H7 (cell line): ENCODE measurements around the gene TLX1. TPM values are rescaled to one million over a fixed set of nuclear protein-coding genes. Genes with fewer than 3 reads are reported as not detected.
A peak's percentile ranks its signal among the peaks of the same experiment; 100 is the strongest.

Experiments used
- DNase-seq: peaks from one replicate; pipeline ENCODE4 v3.0.0; 2012
- H3K27me3 ChIP-seq: 2 replicates; pipeline ENCODE4 v1.6.0; 2011; ENCODE audit warnings: mild to moderate bottlenecking, low read length; ENCODE audit not compliant: control insufficient read depth, insufficient read depth
- H3K36me3 ChIP-seq: replicated peaks from 2 replicates; pipeline ENCODE4 v1.5.1; 2011; ENCODE audit warnings: low read length; ENCODE audit not compliant: control insufficient read depth, insufficient read depth
- H3K4me3 ChIP-seq: 2 replicates; pipeline ENCODE4 v1.5.1; 2011; ENCODE audit warnings: low read depth, mild to moderate bottlenecking, control low read depth, low read length, moderate library complexity; ENCODE audit not compliant: insufficient read depth
- total RNA-seq: library from RNA; depleted of rRNA; stranded (reverse); fragments of >200 nt; shearing (Covaris generic); gene quantifications from 2 replicates; pipeline ENCODE4 v1.2.3, GENCODE V29; 2014

The TLX1 gene
- total RNA-seq, 1 experiment from 2014 or later = not detected

DNA sequence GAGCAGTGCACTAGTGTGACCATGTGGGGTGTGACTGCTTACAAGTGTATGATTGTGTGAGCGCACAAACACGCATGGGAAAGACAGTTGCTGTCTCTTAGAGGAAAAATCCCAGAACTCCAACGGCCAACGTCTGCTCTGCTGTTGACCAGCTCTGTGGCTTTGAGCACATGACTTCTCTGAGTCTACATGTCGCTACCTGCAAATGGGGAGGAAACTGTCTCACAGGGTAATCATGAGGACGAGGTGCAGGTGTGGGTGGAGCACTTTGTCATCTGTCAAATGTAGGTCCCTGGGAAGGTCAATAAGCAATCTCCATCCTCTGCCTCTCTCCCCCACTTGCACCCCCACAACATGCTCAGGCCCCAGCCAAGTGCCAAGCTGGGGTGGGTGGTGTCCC lies 31.2 kb upstream of the TLX1 start:
- H3K27me3 ChIP-seq = peaks cover 17% of the 10 kb centered on the region

DNA sequence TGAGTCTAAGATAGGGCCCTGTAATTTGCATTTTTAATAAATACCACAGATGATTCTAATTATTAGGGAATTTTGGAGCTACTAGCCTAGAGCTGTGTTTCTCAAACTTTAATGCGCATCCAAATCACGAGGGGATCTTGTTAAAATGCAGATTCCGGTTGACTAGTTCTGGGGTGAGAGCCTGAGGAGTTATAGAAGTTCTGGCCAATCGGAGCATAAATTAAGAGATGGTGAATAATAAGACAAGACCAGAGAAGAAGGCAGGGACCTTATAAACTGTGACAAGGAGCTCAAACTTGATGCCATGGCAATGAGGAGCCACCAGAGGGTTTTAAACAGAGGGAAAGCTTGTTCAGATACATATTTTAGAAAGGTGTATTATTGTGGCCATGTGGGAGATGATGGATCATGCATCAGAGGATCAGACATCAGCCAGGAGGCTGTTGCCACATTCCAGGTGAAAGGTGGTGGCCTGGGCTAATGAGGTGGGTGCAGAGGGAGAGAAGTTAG lies 29.7 kb upstream of the TLX1 start:
- Histone ChIP-seq H3K36me3 (no peaks in the 10 kb centered on the region), H3K27me3 (peaks cover 15% of the 10 kb centered on the region), H3K4me3 (no peak overlapping the region)
- DNase-seq = no peak

More for the DNA sequence above, 31.2 kb upstream of the TLX1 start:
- H3K4me3 ChIP-seq = no peak overlapping the region
- H3K36me3 ChIP-seq = no peaks in the 10 kb centered on the region
- no peak for DNase-seq

DNA sequence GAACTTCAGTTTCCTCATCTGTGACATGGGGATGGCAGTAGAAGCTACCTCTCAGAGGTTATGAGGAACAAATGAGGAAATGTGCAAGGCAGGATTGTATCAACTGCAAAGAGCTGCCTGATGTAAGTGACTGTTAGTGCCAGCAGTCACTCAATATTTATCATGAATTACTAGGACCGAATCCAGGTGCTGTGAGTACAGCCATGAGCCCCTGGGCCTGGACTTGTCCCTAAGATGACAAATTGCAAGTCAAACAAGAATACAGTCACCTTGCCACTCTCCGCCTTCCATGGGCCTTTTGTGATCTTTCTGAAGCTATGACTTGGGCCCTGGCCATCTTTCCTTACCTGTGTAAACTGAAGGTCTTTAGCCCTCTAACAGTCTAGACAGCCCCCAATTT lies 27.7 kb upstream of the TLX1 start:
- H3K4me3 ChIP-seq = no peak overlapping the region
- H3K36me3 ChIP-seq = no peaks in the 10 kb centered on the region
- peaks cover 11% of the 10 kb centered on the region for H3K27me3 ChIP-seq
- DNase-seq = no peak

DNA sequence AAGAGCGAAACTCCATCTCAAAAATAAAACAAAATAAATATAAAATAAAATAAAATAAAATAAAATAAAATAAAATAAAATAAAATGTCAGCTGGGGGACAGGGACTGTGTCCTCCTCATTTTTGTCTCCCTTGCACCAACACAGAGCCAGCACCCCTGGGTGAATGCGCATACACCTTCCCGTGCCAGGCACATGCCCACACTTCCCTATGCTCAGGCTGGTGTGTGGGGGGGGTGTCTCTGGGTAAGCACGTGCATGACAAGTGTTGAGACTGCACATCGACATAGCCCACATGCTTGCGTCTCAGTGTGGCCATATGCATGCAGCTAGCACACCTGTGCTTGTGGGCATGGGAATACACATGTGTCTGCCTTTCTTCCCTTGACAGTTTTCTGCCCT lies 24.7 kb upstream of the TLX1 start:
- DNase-seq = no peak
- H3K27me3 ChIP-seq = peaks cover 5% of the 10 kb centered on the region
- no peak overlapping the region for H3K4me3 ChIP-seq
- H3K36me3 ChIP-seq = no peaks in the 10 kb centered on the region

DNA sequence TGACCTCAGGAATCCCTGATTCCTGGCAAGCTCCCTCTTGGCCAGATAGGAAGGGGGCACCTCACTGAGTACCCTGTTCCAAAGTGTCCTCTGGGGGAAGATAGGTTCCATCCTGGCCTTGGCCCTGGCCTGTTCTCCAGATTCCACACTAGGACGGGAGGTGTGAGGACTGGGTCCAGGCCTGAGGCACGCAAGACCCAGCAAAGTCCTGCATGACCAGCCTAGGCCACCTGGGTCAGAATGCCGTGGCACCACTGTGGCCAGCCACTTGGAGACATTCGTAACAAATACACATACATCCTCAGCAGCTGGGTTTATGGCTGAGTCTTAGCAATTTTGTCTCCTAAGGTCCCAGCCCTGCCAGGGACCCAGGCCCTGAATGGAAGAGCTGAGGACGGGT lies 23.3 kb upstream of the TLX1 start:
- DNase-seq = no peak
- H3K4me3 ChIP-seq = no peak overlapping the region
- no peaks in the 10 kb centered on the region for H3K36me3 ChIP-seq
- no peaks in the 10 kb centered on the region for H3K27me3 ChIP-seq

DNA sequence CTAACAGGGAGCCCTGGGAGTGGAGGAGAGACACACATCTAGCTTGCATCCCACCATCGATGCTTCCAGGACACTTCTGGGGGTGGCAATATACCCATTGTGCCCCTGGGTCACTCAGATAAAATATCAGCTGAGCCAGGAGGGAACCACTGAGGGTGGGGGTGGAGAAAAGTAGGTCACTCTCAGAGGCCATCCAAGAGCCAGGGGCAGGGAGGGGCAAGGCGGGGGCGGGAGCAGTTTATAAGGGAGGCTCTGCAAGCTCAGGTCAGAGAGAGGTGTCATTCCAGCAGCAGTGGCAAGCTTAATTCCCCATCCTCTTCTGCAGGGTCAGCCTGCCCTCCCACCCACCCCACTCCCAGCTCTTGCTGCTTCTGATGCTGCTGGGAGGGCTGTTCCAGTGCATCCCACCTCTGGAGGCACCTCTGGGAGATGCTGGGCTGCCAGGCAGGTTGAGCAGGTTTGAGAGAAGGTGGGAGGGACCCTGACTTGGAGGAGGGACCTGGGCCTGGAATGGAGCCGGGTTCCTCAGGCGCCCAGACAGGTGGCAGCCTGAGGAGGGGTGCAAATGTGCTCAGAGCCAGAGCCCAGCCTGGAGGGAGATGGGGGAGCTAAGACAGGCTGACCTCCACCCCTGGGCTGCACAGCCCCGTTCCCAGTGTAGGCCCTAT lies 20.1 kb upstream of the TLX1 start:
- H3K36me3 ChIP-seq = no peaks in the 10 kb centered on the region
- H3K4me3 ChIP-seq = no peak overlapping the region
- peak; percentile 65 for DNase-seq
- H3K27me3 ChIP-seq = peaks cover 4% of the 10 kb centered on the region; the same call in 1 of the 2 replicates

DNA sequence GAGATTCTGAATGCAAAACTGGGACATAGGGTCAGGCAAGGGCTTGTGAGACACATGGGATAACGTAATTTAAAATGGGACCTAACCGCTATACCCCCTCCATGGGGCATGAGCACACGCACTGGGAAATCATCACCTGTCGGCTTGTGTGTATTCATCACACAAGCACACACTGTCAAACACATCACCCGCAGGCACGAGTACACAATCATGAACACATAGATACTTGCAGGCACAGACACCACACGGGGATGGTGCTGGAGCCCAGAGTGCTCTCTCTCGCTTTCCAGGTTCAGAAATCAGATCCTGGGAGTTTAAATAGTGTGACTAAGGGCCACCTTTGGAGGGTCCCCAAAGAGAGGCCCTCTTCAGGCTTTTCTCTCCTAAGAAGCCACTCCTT lies 19.6 kb upstream of the TLX1 start:
- DNase-seq = no peak
- H3K4me3 ChIP-seq = no peak overlapping the region
- H3K36me3 ChIP-seq = no peaks in the 10 kb centered on the region
- H3K27me3 ChIP-seq = peaks cover 4% of the 10 kb centered on the region

DNA sequence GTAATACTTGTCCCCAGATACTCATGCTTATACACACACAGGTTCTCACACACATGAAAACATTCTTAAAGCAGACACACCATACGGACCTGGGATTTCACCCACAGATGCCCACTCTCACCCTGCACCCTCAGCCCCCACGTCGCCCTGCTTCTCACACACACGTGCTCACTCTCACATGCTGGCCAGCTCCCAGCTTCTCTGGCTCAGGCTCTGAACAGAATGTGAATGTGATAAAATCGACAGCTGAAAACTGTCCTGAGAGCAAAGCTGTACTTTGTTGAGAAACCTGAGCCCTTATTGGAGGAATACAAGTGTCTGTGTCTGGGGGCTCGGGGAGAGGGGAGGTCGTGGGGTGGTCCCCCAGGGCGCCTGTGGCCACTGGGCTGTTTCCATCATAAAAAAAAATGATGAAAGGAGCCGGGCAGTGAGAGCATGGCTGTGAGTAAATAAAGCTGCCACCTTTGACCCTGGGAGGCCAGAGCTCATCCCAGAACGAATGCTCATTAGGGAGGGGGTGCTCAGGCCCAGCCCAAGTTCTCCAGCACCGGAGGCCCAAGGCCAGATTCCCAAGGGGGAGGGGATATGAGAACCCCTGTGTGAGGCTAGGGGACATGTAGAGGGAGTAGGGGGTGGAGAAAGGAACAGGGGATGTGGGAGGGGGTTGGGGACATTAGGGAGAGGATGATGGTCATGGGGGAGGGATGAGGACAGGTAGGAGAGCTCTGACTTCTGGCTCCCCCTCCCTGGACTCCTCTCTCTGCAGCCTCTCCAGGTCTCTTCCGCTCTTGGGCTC lies 18.1 kb upstream of the TLX1 start:
- no peak for DNase-seq
- Histone ChIP-seq H3K4me3 (no peak overlapping the region), H3K36me3 (no peaks in the 10 kb centered on the region), H3K27me3 (peaks cover 5% of the 10 kb centered on the region)

DNA sequence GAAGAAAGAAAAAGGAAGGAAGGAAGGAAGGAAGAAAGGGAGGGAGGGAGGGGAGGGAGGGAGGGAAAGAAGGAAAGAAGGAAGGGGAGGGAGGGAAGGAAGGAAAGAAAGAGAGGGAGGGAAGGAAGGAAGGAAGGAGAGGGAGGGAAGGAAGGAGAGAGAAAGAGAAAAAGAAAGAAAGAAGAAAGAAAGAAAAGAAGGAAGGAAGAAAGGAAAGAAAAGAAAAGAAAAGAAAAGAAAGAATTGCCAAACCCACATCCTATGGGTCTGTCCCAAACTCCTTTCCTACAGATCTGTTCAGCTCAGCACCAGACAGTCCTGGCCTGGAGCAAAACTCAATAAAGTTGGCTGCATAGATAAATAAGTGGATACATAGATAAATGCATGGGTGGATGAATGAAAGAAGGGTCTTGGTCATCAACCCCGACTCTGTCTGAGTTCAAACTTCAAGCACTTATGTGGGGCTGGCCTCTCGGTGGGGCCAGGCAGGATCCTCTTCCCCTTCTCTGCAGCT lies 17.2 kb upstream of the TLX1 start:
- peaks cover 10% of the 10 kb centered on the region for H3K27me3 ChIP-seq
- H3K4me3 ChIP-seq = no peak overlapping the region
- no peaks in the 10 kb centered on the region for H3K36me3 ChIP-seq
- DNase-seq = no peak

DNA sequence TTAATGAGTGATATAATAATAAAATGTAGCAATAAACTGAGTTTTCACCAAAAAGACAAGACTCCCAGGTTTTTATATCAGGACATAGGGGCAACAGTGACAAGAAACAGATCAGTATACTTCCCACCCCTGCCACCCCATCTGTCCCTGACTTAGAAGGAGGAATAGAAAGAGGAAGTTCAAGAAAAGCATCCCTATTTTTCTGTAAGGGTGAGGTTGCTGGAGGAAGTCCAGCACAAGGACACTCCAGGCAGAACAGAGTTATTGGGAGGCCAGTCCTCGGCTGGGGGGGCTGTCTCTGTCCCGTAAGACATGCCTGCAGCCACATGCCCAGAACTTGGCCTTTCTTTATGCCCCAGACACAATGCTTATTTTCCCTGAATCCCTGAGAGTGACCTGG lies 16.5 kb upstream of the TLX1 start:
- Histone ChIP-seq H3K27me3 (peaks cover 17% of the 10 kb centered on the region), H3K4me3 (no peak overlapping the region), H3K36me3 (no peaks in the 10 kb centered on the region)
- no peak for DNase-seq

DNA sequence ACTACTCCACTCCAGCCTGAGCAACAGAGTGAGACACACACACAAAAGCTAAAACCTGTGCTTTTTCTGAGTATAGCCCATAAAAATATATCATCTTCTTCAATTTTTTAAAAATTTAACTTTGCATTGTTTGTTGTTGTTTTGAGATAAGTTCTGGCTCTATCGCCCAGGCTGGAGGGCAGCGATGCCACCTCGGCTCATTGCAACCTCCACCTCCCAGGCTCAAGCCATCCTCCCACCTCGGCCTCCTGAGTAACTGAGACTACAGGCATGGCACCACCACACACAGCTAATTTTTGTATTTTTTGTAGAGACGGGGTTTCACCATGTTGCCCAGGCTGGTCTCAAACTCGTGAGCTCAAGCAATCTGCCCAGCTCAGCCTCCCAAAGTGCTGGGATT lies 14.3 kb upstream of the TLX1 start:
- DNase-seq = no peak
- Histone ChIP-seq H3K36me3 (no peaks in the 10 kb centered on the region), H3K4me3 (no peak overlapping the region), H3K27me3 (peaks cover 39% of the 10 kb centered on the region)

DNA sequence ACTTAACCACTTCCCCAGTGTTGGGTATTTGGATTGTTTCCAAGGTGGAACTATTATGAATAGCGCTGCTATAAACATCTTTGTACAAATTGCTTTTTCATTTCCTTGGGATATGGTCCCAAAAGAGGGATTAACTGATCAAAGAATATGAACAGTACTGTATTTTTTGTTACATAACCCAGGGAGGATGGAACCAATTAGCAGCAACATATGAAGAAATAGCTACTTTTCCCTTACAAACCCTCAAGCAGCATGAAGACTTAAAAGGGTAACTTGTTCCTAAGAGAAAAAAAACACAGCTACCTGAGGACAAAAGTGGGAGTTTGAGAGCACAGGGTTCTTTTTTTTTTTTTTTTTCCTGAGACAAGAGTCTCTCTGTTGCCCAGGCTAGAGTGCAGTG lies 13.1 kb upstream of the TLX1 start:
- no peak for DNase-seq
- Histone ChIP-seq H3K4me3 (no peak overlapping the region), H3K27me3 (peaks cover 51% of the 10 kb centered on the region), H3K36me3 (no peaks in the 10 kb centered on the region)

DNA sequence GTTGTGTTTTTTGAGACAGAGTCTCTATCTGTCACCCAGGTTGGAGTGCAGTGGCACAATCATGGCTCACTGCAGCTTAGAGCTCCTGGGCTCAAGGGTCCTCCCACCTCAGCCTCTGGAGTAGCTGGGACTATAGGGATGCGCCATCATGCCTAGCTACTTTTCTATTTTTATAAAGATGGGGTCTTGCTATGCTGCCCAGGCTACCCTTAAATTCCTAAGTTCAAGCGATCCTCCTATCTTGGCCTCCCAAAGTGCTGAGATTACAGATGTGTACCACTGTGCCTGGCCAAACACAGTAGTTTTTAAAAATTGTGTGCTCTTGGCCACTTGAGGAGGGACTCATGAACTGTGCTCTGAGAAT lies 10.6 kb upstream of the TLX1 start:
- Histone ChIP-seq H3K4me3 (no peak overlapping the region), H3K27me3 (peaks cover 72% of the 10 kb centered on the region), H3K36me3 (no peaks in the 10 kb centered on the region)
- no peak for DNase-seq

DNA sequence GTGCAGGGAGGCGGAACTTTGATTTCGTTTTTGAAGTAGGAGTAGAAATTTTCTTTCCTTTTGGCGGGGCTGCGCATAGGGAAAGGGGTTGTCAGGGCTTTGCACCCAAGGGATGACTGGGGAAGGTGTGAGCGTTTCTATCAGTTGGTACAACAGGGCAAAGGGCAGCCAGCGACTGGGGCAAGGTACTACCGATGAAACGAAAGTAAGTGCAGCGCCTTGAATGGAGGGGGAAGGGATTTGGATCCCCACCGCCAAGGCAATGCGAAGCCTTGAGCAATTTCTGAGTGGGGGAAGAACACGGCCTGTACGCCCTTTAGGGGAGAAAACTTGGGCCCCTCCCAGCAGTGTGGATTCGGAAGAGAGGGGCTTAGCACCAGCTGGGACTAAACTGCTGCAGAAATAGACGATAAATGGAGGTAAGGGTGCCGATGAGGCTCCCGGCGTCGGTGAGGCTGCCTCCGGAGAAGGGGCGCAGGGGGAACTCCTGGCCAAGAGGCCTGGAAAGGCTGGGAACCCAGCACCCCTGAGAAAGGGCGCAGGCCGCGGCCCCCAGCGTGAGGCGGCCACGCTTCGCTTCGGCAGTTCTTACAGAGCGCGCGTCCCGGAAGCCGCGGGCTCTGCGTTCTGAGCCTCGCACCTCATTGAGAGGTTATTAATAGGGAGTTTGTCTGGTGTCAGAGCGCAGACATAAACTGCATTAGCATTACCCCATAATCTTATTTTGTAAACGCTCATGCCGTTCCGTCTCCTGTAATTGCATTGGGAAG lies 10.0 kb upstream of the TLX1 start:
- peak; percentile 68 for DNase-seq
- Histone ChIP-seq H3K4me3 (peak overlapping the region; percentile 14; the same call in 1 of the 2 replicates), H3K27me3 (peaks cover 78% of the 10 kb centered on the region), H3K36me3 (no peaks in the 10 kb centered on the region)
